Measurements from ENCODE around the gene UBE3B. TPM values are rescaled to one million over a fixed set of nuclear protein-coding genes. Genes with fewer than 3 reads are reported as not detected.
"Not testable (repeated sequence)": the region's sequence is repeated elsewhere in the genome, so short reads cannot be mapped to it uniquely, and the experiment has no call there.

UBE3B gene
- total RNA-seq, 6 experiments from 2014 or later, result 41.3 to 43.6 (median 43.1) TPM

GRCh38 chr12:109467978-109468676 lies 9.3 kb upstream of the UBE3B start:
- no peak for TF ChIP-seq CTCF (IDR thresholded peaks at IDR 0.05)
- Mint-ChIP-seq H3K27me3 (ENCODE audit: insufficient read depth) (peaks cover 3% of the 10 kb centered on the region; the same call in 1 of the 2 replicates), H3K36me3 (ENCODE audit: low read depth) (peaks cover 43% of the 10 kb centered on the region), H3K9me3 (no peaks in the 10 kb centered on the region), H3K27ac (peak overlapping the region; percentile 65; the same call in 1 of the 2 replicates), H3K4me1 (ENCODE audit: low read depth) (peaks cover 67% of the 10 kb centered on the region), H3K4me3 (no peak overlapping the region)
- DNase-seq, result no peak

GRCh38 chr12:109469517-109469916 lies 7.9 kb upstream of the UBE3B start:
- Mint-ChIP-seq H3K9me3 (no peaks in the 10 kb centered on the region), H3K4me3 (no peak overlapping the region), H3K36me3 (ENCODE audit: low read depth) (peaks cover 36% of the 10 kb centered on the region), H3K27me3 (ENCODE audit: insufficient read depth) (peaks cover 3% of the 10 kb centered on the region; the same call in 1 of the 2 replicates), H3K4me1 (ENCODE audit: low read depth) (peaks cover 61% of the 10 kb centered on the region), H3K27ac (peak overlapping the region; percentile 68)
- DNase-seq, result no peak
- no peak for TF ChIP-seq CTCF (IDR thresholded peaks at IDR 0.05)

GRCh38 chr12:109473006-109473405 lies 4.4 kb upstream of the UBE3B start:
- DNase-seq, result no peak
- Mint-ChIP-seq H3K36me3 (ENCODE audit: low read depth) (peaks cover 31% of the 10 kb centered on the region), H3K9me3 (no peaks in the 10 kb centered on the region), H3K4me3 (no peak overlapping the region), H3K27ac (0 out of 2 replicates have a peak overlapping the region, but pooled peaks have one; percentile 26), H3K4me1 (ENCODE audit: low read depth) (peaks cover 49% of the 10 kb centered on the region), H3K27me3 (ENCODE audit: insufficient read depth) (peaks cover 2% of the 10 kb centered on the region; the same call in 1 of the 2 replicates)
- no peak for TF ChIP-seq CTCF (IDR thresholded peaks at IDR 0.05)

- Mint-ChIP-seq H3K4me1 (ENCODE audit: low read depth) (peaks cover 46% of the 10 kb centered on the region), H3K27ac (0 out of 2 replicates have a peak overlapping the region, but pooled peaks have one; percentile 26), H3K36me3 (ENCODE audit: low read depth) (peaks cover 26% of the 10 kb centered on the region)
- not testable (repeated sequence) for H3K4me3 Mint-ChIP-seq; H3K27me3 Mint-ChIP-seq (ENCODE audit: insufficient read depth); DNase-seq; H3K9me3 Mint-ChIP-seq
These were observed 3.7 kb upstream of the UBE3B start for GRCh38 chr12:109473526-109474270.

GRCh38 chr12:109475121-109475520 lies 2.3 kb upstream of the UBE3B start:
- Mint-ChIP-seq H3K27me3 (ENCODE audit: insufficient read depth) (peaks cover 2% of the 10 kb centered on the region; the same call in 1 of the 2 replicates), H3K4me1 (ENCODE audit: low read depth) (peaks cover 54% of the 10 kb centered on the region), H3K9me3 (no peaks in the 10 kb centered on the region), H3K4me3 (peak overlapping the region; percentile 96), H3K36me3 (ENCODE audit: low read depth) (peaks cover 21% of the 10 kb centered on the region), H3K27ac (peak overlapping the region; percentile 100; the same call in 1 of the 2 replicates)
- DNase-seq, result no peak
- TF ChIP-seq CTCF (IDR thresholded peaks at IDR 0.05), result no peak

Data from HFFc6 (cell line).